Measurements from ENCODE around the gene TIFAB.

DNA sequence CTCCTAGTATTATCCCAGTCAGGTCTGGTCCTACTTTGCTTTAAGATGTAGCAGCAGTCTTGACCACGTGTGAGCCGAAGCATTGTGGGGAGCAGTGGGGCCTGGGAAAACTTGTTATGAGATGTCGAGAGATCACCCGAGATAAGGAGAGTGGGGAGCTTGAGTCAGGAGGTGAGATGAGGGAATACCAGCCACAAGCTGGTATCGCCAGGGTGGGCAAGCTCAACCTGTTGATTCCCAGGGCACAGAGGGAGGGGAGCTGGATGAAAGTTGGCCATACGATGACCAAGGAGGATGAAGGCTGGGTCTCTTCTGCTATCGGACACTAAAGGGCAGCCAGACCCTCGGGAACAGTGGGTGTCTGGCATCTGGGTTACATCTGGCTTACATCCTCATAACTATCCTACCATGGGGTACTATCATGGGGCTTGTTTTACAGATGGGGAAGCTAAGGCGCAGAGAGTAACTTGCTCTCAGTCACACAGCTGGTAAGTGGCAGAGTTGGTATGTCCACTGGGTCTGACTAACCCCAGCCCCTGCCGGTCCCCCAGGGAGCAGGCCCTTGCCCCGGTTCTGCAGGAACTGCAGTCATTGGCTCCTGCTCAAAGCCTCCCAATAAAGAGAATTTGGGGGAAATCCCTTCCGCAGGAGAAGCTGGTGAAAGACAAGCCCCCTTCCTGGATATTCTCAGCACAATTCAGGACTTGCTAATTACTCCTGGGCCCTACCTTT is 13.4 kb upstream of the TIFAB start:
- TF ChIP-seq POLR2A (IDR thresholded peaks at IDR 0.05; ENCODE audit: low read length) (no peak), GATA1 (IDR thresholded peaks at IDR 0.05; ENCODE audit: low read depth, low read length) (no peak)
